Renal cortex interstitium (tissue), 11 donors: ENCODE data around the gene BRSK2. TPM values are rescaled to one million over a fixed set of nuclear protein-coding genes. Genes with fewer than 3 reads are reported as not detected.
"Not testable (repeated sequence)": the region's sequence is repeated elsewhere in the genome, so short reads cannot be mapped to it uniquely, and the experiment has no call there.

ENCODE experiments used
- DNase-seq, 11 donors: peaks; one replicate each; pipeline ENCODE4 v3.0.0-alpha.2; 2013; ENCODE audit warnings: low read depth in 9 of 11, low spot score in 4 of 11; ENCODE audit errors: extremely low read depth in 1 of 11
- polyA plus RNA-seq, 3 donors: library from polyadenylated mRNA; unstranded; fragments of 120-200 nt; gene quantifications; one replicate each; pipeline ENCODE4 v1.2.1, GENCODE V29; 2013; ENCODE audit not compliant: insufficient read length in 3 of 3

Gene BRSK2
- polyA plus RNA-seq, 3 donors: 0.56 to 1.7 (median 1.4) TPM

GRCh38 chr11:1498262-1498661 lies 108.5 kb downstream of the BRSK2 start:
- no peak for DNase-seq

- DNase-seq: no peak
Measured at GRCh38 chr11:1499261-1499890, 109.6 kb downstream of the BRSK2 start.

- DNase-seq: no peak
Measured at GRCh38 chr11:1499899-1500298, 110.2 kb downstream of the BRSK2 start.

- no peak for DNase-seq
Measured at GRCh38 chr11:1500466-1501420, 111.0 kb downstream of the BRSK2 start.

- DNase-seq: no peak
Measured at GRCh38 chr11:1501421-1502167, 111.9 kb downstream of the BRSK2 start.

- DNase-seq: no peak
Measured at GRCh38 chr11:1502168-1502953, 112.6 kb downstream of the BRSK2 start.

GRCh38 chr11:1502954-1503707 lies 113.4 kb downstream of the BRSK2 start:
- no peak for DNase-seq

GRCh38 chr11:1503708-1504104 lies 114.0 kb downstream of the BRSK2 start:
- DNase-seq: no peak

GRCh38 chr11:1504138-1504537 lies 114.4 kb downstream of the BRSK2 start:
- no peak for DNase-seq

- no peak for DNase-seq
Measured at GRCh38 chr11:1504581-1505290, 115.0 kb downstream of the BRSK2 start.

- DNase-seq: no peak
Measured at GRCh38 chr11:1505480-1505879, 115.7 kb downstream of the BRSK2 start.

GRCh38 chr11:1506981-1507380 lies 117.2 kb downstream of the BRSK2 start:
- no peak for DNase-seq

- DNase-seq: no peak
Measured at GRCh38 chr11:1507381-1508140, 117.8 kb downstream of the BRSK2 start.

GRCh38 chr11:1508491-1508891 lies 118.8 kb downstream of the BRSK2 start:
- no peak for DNase-seq

GRCh38 chr11:1508986-1509385 lies 119.3 kb downstream of the BRSK2 start:
- no peak for DNase-seq

- no peak for DNase-seq
Measured at GRCh38 chr11:1509626-1510255, 120.0 kb downstream of the BRSK2 start.

- DNase-seq: not testable (repeated sequence)
Measured at GRCh38 chr11:1510351-1510750, 120.6 kb downstream of the BRSK2 start.
